B cell (primary cell): ENCODE data around the gene KMT2C.

Experiments
- EZH2 ChIP-seq: IDR thresholded peaks from 2 replicates; pipeline ENCODE4 v1.6.1; 2012; ENCODE audit warnings: borderline replicate concordance, low read depth, mild to moderate bottlenecking, moderate library complexity, low read length; ENCODE audit not compliant: insufficient read depth, poor library complexity, severe bottlenecking
- TF ChIP-seq, protein P1 (sequence below): fragments of 200-600 bp; IDR thresholded peaks from one replicate; pipeline ENCODE4 v1.8.0; 2022; ENCODE audit warnings: antibody characterized with exemption, mild to moderate bottlenecking

DNA sequence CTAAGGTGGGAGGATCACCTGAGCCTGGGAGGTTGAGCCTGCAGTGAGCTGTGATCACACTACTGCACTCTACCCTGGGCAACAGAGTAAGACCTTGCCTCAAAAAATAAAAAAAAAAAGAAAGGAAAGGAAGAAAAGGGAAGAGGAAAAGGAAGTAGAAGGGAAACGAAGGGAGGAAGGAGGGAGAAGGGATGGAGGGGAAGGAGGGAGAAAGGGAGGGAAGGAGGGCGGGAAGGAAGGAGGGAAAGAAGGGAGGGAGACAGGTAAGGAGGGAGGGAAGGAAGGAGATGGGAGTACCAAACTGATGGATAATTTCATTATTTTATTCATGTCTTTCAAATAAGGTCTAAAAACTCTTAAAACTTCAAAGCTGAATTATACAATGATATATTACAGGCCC, 106.3 kb downstream of the KMT2C start:
- TF ChIP-seq, protein P1, sequence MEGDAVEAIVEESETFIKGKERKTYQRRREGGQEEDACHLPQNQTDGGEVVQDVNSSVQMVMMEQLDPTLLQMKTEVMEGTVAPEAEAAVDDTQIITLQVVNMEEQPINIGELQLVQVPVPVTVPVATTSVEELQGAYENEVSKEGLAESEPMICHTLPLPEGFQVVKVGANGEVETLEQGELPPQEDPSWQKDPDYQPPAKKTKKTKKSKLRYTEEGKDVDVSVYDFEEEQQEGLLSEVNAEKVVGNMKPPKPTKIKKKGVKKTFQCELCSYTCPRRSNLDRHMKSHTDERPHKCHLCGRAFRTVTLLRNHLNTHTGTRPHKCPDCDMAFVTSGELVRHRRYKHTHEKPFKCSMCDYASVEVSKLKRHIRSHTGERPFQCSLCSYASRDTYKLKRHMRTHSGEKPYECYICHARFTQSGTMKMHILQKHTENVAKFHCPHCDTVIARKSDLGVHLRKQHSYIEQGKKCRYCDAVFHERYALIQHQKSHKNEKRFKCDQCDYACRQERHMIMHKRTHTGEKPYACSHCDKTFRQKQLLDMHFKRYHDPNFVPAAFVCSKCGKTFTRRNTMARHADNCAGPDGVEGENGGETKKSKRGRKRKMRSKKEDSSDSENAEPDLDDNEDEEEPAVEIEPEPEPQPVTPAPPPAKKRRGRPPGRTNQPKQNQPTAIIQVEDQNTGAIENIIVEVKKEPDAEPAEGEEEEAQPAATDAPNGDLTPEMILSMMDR, result no peak
- no peak for TF ChIP-seq EZH2
